Neural cell (in vitro differentiated cells): ENCODE measurements around the gene SH3BP5. TPM values are rescaled to one million over a fixed set of nuclear protein-coding genes. Genes with fewer than 3 reads are reported as not detected.

Experiments
- H2AFZ ChIP-seq: fragments of 200-600, 300-800 bp; sonication (generic), shearing (Covaris generic); 2 replicates; pipeline ENCODE4 v1.6.0; 2014; ENCODE audit warnings: low read depth, mild to moderate bottlenecking, antibody characterized with exemption, low read length, moderate library complexity
- H3F3A ChIP-seq: fragments of 200-600 bp; shearing (Covaris generic); 2 replicates; pipeline ENCODE4 v1.6.1; 2016; ENCODE audit warnings: mild to moderate bottlenecking, moderate library complexity, mixed read lengths, antibody characterized with exemption, low read length; ENCODE audit not compliant: insufficient read depth, poor library complexity, severe bottlenecking
- H3K27ac ChIP-seq: fragments of 200-600, 300-800 bp; sonication (generic), shearing (Covaris generic); 2 replicates; pipeline ENCODE4 v1.5.1; 2014; ENCODE audit warnings: mild to moderate bottlenecking, low read length, moderate library complexity
- H3K27me3 ChIP-seq: fragments of 300-800, 200-600 bp; sonication (generic), shearing (Covaris generic); 2 replicates; pipeline ENCODE4 v1.6.0; 2014; ENCODE audit warnings: mild to moderate bottlenecking, low read depth, low read length, moderate library complexity; ENCODE audit not compliant: insufficient read depth
- H3K36me3 ChIP-seq: fragments of 300-800, 200-600 bp; sonication (generic), shearing (Covaris generic); 2 replicates; pipeline ENCODE4 v1.5.1; 2014; ENCODE audit warnings: mild to moderate bottlenecking, antibody characterized with exemption, low read length, moderate library complexity; ENCODE audit not compliant: insufficient read depth
- H3K4me2 ChIP-seq: fragments of 300-800, 200-600 bp; sonication (generic), shearing (Covaris generic); 2 replicates; pipeline ENCODE4 v1.6.0; 2014; ENCODE audit warnings: mild to moderate bottlenecking, low read length
- H3K4me3 ChIP-seq: fragments of 300-800, 200-600 bp; sonication (generic), shearing (Covaris generic); 2 replicates; pipeline ENCODE4 v1.5.1; 2014; ENCODE audit warnings: mild to moderate bottlenecking, low read length, moderate library complexity
- H3K79me2 ChIP-seq: fragments of 200-600 bp; shearing (Covaris generic); replicated peaks from 2 replicates; pipeline ENCODE4 v1.6.0; 2014; ENCODE audit warnings: mild to moderate bottlenecking, low read length, moderate library complexity; ENCODE audit not compliant: insufficient read depth
- H3K9ac ChIP-seq: fragments of 300-800, 200-600 bp; sonication (generic), shearing (Covaris generic); 2 replicates; pipeline ENCODE4 v1.6.1; 2016; ENCODE audit warnings: mild to moderate bottlenecking, low read length, mixed read lengths
- H3K9me2 ChIP-seq: fragments of 200-600 bp; shearing (Covaris generic); 2 replicates; pipeline ENCODE4 v1.6.1; 2016; ENCODE audit warnings: mild to moderate bottlenecking, low read length, mixed read lengths; ENCODE audit not compliant: insufficient read depth
- H3K9me3 ChIP-seq: fragments of 200-600, 300-800 bp; sonication (generic), shearing (Covaris generic); 2 replicates; pipeline ENCODE4 v1.6.1; 2016; ENCODE audit warnings: mild to moderate bottlenecking, mixed run types, low read length, moderate library complexity, mixed read lengths
- H4K20me1 ChIP-seq: fragments of 200-600 bp; shearing (Covaris generic); 2 replicates; pipeline ENCODE4 v1.6.1; 2016; ENCODE audit warnings: mild to moderate bottlenecking, mixed run types; ENCODE audit not compliant: insufficient read depth
- CTCF ChIP-seq: fragments of 450-650 bp; IDR thresholded peaks from 2 replicates; pipeline ENCODE4 v1.5.1; 2014; ENCODE audit warnings: antibody characterized with exemption, mild to moderate bottlenecking, moderate library complexity; ENCODE audit not compliant: poor library complexity, severe bottlenecking
- EP300 ChIP-seq: fragments of 450-650 bp; conservative IDR thresholded peaks from 2 replicates; pipeline ENCODE4 v1.6.1; 2014; ENCODE audit warnings: antibody characterized with exemption, mild to moderate bottlenecking, moderate library complexity; ENCODE audit not compliant: poor library complexity, severe bottlenecking
- EZH2 ChIP-seq: fragments of 200-600, 300-800 bp; shearing (Covaris generic), sonication (generic); IDR thresholded peaks from 2 replicates; pipeline ENCODE4 v1.6.1; 2014; ENCODE audit warnings: antibody characterized with exemption, low read length, borderline replicate concordance, mild to moderate bottlenecking; ENCODE audit not compliant: insufficient read depth, poor library complexity, severe bottlenecking
- MXI1 ChIP-seq: fragments of 450-650 bp; conservative IDR thresholded peaks from 2 replicates; pipeline ENCODE4 v1.6.1; 2014; ENCODE audit warnings: antibody characterized with exemption, mild to moderate bottlenecking; ENCODE audit not compliant: poor library complexity, severe bottlenecking
- POLR2AphosphoS5 ChIP-seq: IDR thresholded peaks from 2 replicates; pipeline ENCODE4 v1.6.1; 2012
- RAD21 ChIP-seq: fragments of 450-650 bp; conservative IDR thresholded peaks from 2 replicates; pipeline ENCODE4 v1.6.1; 2014; ENCODE audit warnings: antibody characterized with exemption, mild to moderate bottlenecking, moderate library complexity
- REST ChIP-seq: IDR thresholded peaks from 2 replicates; pipeline ENCODE4 v1.6.1; 2012; ENCODE audit warnings: borderline replicate concordance
- SMC3 ChIP-seq: fragments of 450-650 bp; conservative IDR thresholded peaks from 2 replicates; pipeline ENCODE4 v1.6.1; 2014; ENCODE audit warnings: antibody characterized with exemption, mild to moderate bottlenecking, moderate library complexity; ENCODE audit not compliant: poor library complexity
- TAF1 ChIP-seq: IDR thresholded peaks from 2 replicates; pipeline ENCODE4 v1.6.1; 2012; ENCODE audit warnings: low read depth
- polyA plus RNA-seq: library from polyadenylated mRNA; depleted of rRNA; stranded (reverse); fragments of >200 nt; gene quantifications from 2 replicates; pipeline ENCODE4 v1.2.3, GENCODE V29; 2014

Gene SH3BP5
- polyA plus RNA-seq, 1 donor from 2014 or later, result 166 TPM

GRCh38 chr3:15321349-15321748 is 11.0 kb downstream of the SH3BP5 start:
- Histone ChIP-seq H3K4me3 (no peak overlapping the region), H4K20me1 (no peaks in the 10 kb centered on the region), H3K9ac (no peak overlapping the region), H2AFZ (no peak overlapping the region), H3K4me2 (no peak overlapping the region), H3K27me3 (no peaks in the 10 kb centered on the region), H3K27ac (peak overlapping the region; percentile 21), H3K9me2 (no peaks in the 10 kb centered on the region), H3K36me3 (no peaks in the 10 kb centered on the region), H3K9me3 (no peaks in the 10 kb centered on the region), H3F3A (no peaks in the 10 kb centered on the region), H3K79me2 (peaks cover 25% of the 10 kb centered on the region)
- TF ChIP-seq REST (no peak), MXI1 (no peak), EZH2 (no peak), RAD21 (no peak), SMC3 (no peak), POLR2AphosphoS5 (no peak), CTCF (no peak), EP300 (no peak), TAF1 (no peak)

GRCh38 chr3:15319575-15319974 is 12.8 kb downstream of the SH3BP5 start:
- H3F3A ChIP-seq, result no peaks in the 10 kb centered on the region
- H3K4me2 ChIP-seq, result no peak overlapping the region
- H3K9ac ChIP-seq, result no peak overlapping the region
- peaks cover 25% of the 10 kb centered on the region for H3K79me2 ChIP-seq
- no peak overlapping the region for H3K4me3 ChIP-seq
- H3K36me3 ChIP-seq, result no peaks in the 10 kb centered on the region
- H2AFZ ChIP-seq, result no peak overlapping the region
- H3K9me3 ChIP-seq, result no peaks in the 10 kb centered on the region
- no peaks in the 10 kb centered on the region for H4K20me1 ChIP-seq
- H3K27me3 ChIP-seq, result no peaks in the 10 kb centered on the region
- TF ChIP-seq RAD21 (no peak), CTCF (no peak), EZH2 (no peak), REST (no peak), EP300 (no peak), SMC3 (no peak), TAF1 (no peak)
- no peaks in the 10 kb centered on the region for H3K9me2 ChIP-seq
- H3K27ac ChIP-seq, result no peak overlapping the region
